Hepatocyte (in vitro differentiated cells): Measurements from ENCODE around the gene MRTFA. TPM values are rescaled to one million over a fixed set of nuclear protein-coding genes. Genes with fewer than 3 reads are reported as not detected.
"Not testable (repeated sequence)": the region's sequence is repeated elsewhere in the genome, so short reads cannot be mapped to it uniquely, and the experiment has no call there.

Experiments used
- DNase-seq: peaks from one replicate; pipeline ENCODE4 v3.0.0-alpha.2; 2016; ENCODE audit warnings: low spot score
- H2AFZ ChIP-seq: fragments of 200-600 bp; sonication (generic); 2 replicates; pipeline ENCODE4 v1.6.0; 2016; ENCODE audit warnings: antibody characterized with exemption, mild to moderate bottlenecking
- H3K27ac ChIP-seq: fragments of 200-600 bp; sonication (generic); 2 replicates; pipeline ENCODE4 v1.5.1; 2016; ENCODE audit warnings: mild to moderate bottlenecking
- H3K27me3 ChIP-seq: fragments of 200-600 bp; sonication (generic); 2 replicates; pipeline ENCODE4 v1.6.1; 2016
- H3K36me3 ChIP-seq: fragments of 200-600 bp; sonication (generic); replicated peaks from 2 replicates; pipeline ENCODE4 v1.5.1; 2016; ENCODE audit warnings: low read depth; ENCODE audit not compliant: insufficient read depth
- H3K4me1 ChIP-seq: fragments of 200-600 bp; sonication (generic); 2 replicates; pipeline ENCODE4 v1.5.1; 2016; ENCODE audit warnings: mild to moderate bottlenecking, moderate library complexity; ENCODE audit not compliant: insufficient read depth
- H3K4me2 ChIP-seq: fragments of 200-600 bp; sonication (generic); 2 replicates; pipeline ENCODE4 v1.6.0; 2016
- H3K4me3 ChIP-seq: fragments of 200-600 bp; sonication (generic); 2 replicates; pipeline ENCODE4 v1.5.1; 2016; ENCODE audit warnings: mild to moderate bottlenecking
- H3K79me2 ChIP-seq: fragments of 200-600 bp; sonication (generic); 2 replicates; pipeline ENCODE4 v1.6.0; 2017; ENCODE audit warnings: mild to moderate bottlenecking
- H3K9me2 ChIP-seq: fragments of 200-600 bp; sonication (generic); replicated peaks from 2 replicates; pipeline ENCODE4 v1.6.0; 2017; ENCODE audit warnings: mild to moderate bottlenecking; ENCODE audit not compliant: insufficient read depth
- H3K9me3 ChIP-seq: fragments of 200-600 bp; sonication (generic); 2 replicates; pipeline ENCODE4 v1.5.1; 2016; ENCODE audit warnings: low read depth, mild to moderate bottlenecking
- H4K20me1 ChIP-seq: fragments of 200-600 bp; sonication (generic); 2 replicates; pipeline ENCODE4 v1.6.0; 2016; ENCODE audit warnings: mild to moderate bottlenecking; ENCODE audit not compliant: insufficient read depth, poor library complexity, severe bottlenecking
- CTCF ChIP-seq: fragments of 200-600 bp; sonication (generic); IDR thresholded peaks from 2 replicates; pipeline ENCODE4 v1.5.1; 2016; ENCODE audit warnings: antibody characterized with exemption, mild to moderate bottlenecking; ENCODE audit not compliant: poor library complexity
- EZH2 ChIP-seq: fragments of 200-600 bp; sonication (generic); IDR thresholded peaks from 2 replicates; pipeline ENCODE4 v1.6.1; 2016; ENCODE audit warnings: antibody characterized with exemption, mild to moderate bottlenecking, borderline replicate concordance
- EZH2phosphoT487 ChIP-seq: fragments of 200-600 bp; sonication (generic); IDR thresholded peaks from one replicate; pipeline ENCODE4 v1.6.1; 2018; ENCODE audit warnings: antibody characterized with exemption, mild to moderate bottlenecking, low read depth, moderate library complexity; ENCODE audit not compliant: unreplicated experiment, severe bottlenecking
- WGBS: methylation state at CpG from one replicate; pipeline ENCODE4 v1.1.6; 2016; ENCODE audit warnings: low lambda C conversion rate; ENCODE audit errors: missing lambda C conversion rate; 5-methylcytosine and 5-hydroxymethylcytosine counted together
- polyA plus RNA-seq: library from polyadenylated mRNA; unstranded; fragments of >200 nt; fragmentation: Nextera tagmentation; extraction: Ambion mirVana; gene quantifications from 2 replicates; pipeline ENCODE4 v1.2.1, GENCODE V29; 2016
- total RNA-seq: library from RNA; depleted of rRNA; stranded (reverse); fragments of >200 nt; gene quantifications from 2 replicates; pipeline ENCODE4 v1.2.3, GENCODE V29; 2014

The MRTFA gene
- total and polyA plus RNA-seq, 2 experiments from 2014 or later, result 19.0 to 29.7 TPM

- H3K9me3 ChIP-seq, result no peaks in the 10 kb centered on the region
- no peak for DNase-seq
- H3K27ac ChIP-seq, result peak overlapping the region; percentile 21
- H2AFZ ChIP-seq, result no peak overlapping the region
- peaks cover 32% of the 10 kb centered on the region for H3K79me2 ChIP-seq
- H3K36me3 ChIP-seq, result no peaks in the 10 kb centered on the region
- no peaks in the 10 kb centered on the region for H4K20me1 ChIP-seq
- H3K4me3 ChIP-seq, result no peak overlapping the region
- TF ChIP-seq EZH2phosphoT487 (no peak), EZH2 (no peak)
- no peaks in the 10 kb centered on the region for H3K9me2 ChIP-seq
- no peaks in the 10 kb centered on the region for H3K27me3 ChIP-seq
- H3K4me2 ChIP-seq, result no peak overlapping the region
- H3K4me1 ChIP-seq, result peaks cover 28% of the 10 kb centered on the region
Observed at GRCh38 chr22:40511604-40512003, 124.9 kb downstream of the MRTFA start.

- no peaks in the 10 kb centered on the region for H4K20me1 ChIP-seq
- no peaks in the 10 kb centered on the region for H3K9me2 ChIP-seq
- DNase-seq, result no peak
- no peak overlapping the region for H2AFZ ChIP-seq
- WGBS, result 57% methylated on average over 4 of the region's 4 CpGs
- peaks cover 28% of the 10 kb centered on the region for H3K4me1 ChIP-seq
- no peaks in the 10 kb centered on the region for H3K27me3 ChIP-seq
- H3K79me2 ChIP-seq, result peaks cover 38% of the 10 kb centered on the region
- H3K4me3 ChIP-seq, result no peak overlapping the region
- TF ChIP-seq CTCF, result no peak
- TF ChIP-seq EZH2, result no peak
- no peak for TF ChIP-seq EZH2phosphoT487
- H3K36me3 ChIP-seq, result no peaks in the 10 kb centered on the region
- no peaks in the 10 kb centered on the region for H3K9me3 ChIP-seq
- peak overlapping the region; percentile 63 for H3K4me2 ChIP-seq
- peak overlapping the region; percentile 87 for H3K27ac ChIP-seq
Observed at GRCh38 chr22:40510631-40511364, 125.7 kb downstream of the MRTFA start.

GRCh38 chr22:40509401-40510134, 127.0 kb downstream of the MRTFA start:
- H2AFZ ChIP-seq, result no peak overlapping the region
- no peaks in the 10 kb centered on the region for H3K9me2 ChIP-seq
- peaks cover 46% of the 10 kb centered on the region for H3K79me2 ChIP-seq
- H3K4me2 ChIP-seq, result peak overlapping the region; percentile 63
- peaks cover 32% of the 10 kb centered on the region for H3K4me1 ChIP-seq
- no peak overlapping the region for H3K4me3 ChIP-seq
- DNase-seq, result peak; percentile 65
- H3K27me3 ChIP-seq, result no peaks in the 10 kb centered on the region
- H3K36me3 ChIP-seq, result no peaks in the 10 kb centered on the region
- WGBS, result 3% methylated on average over 4 of the region's 4 CpGs
- TF ChIP-seq CTCF (no peak), EZH2phosphoT487 (no peak), EZH2 (no peak)
- H3K27ac ChIP-seq, result peak overlapping the region; percentile 87
- no peaks in the 10 kb centered on the region for H4K20me1 ChIP-seq
- H3K9me3 ChIP-seq, result no peaks in the 10 kb centered on the region

- H3K27ac ChIP-seq, result peak overlapping the region; percentile 87
Observed at GRCh38 chr22:40508046-40508445, 128.5 kb downstream of the MRTFA start.

More at GRCh38 chr22:40508046-40508445, 128.5 kb downstream of the MRTFA start:
- H3K4me2 ChIP-seq, H3K9me3 ChIP-seq, H3K4me3 ChIP-seq, H3K36me3 ChIP-seq, DNase-seq, H2AFZ ChIP-seq, H4K20me1 ChIP-seq, H3K27me3 ChIP-seq, H3K9me2 ChIP-seq: not testable (repeated sequence)
- H3K79me2 ChIP-seq, result peaks cover 46% of the 10 kb centered on the region
- H3K4me1 ChIP-seq, result peaks cover 32% of the 10 kb centered on the region
- WGBS, result 67% methylated on average over 8 of the region's 8 CpGs
